GM19023 (cell line): Measurements from ENCODE around the gene ANKRD53.

Source experiments
- ATAC-seq: cut with Tn5 transposase; IDR thresholded peaks from one replicate; pipeline ENCODE4 v1.9.1; 2021; ENCODE audit warnings: mild to moderate bottlenecking, moderate library complexity; ENCODE audit not compliant: unreplicated experiment

The ANKRD53 gene

GRCh38 chr2:70978341-70979179 lies at the start of gene ANKRD53:
TSS of gene ANKRD53 (plus strand) at chr2:70978630. CDS start at chr2:70978646, 16 bp downstream.
- ATAC-seq, result no peak

GRCh38 chr2:70930371-70931329 lies 47.8 kb upstream of the ANKRD53 start:
- no peak for ATAC-seq

- no peak for ATAC-seq
Measured at GRCh38 chr2:70931376-70932000, 46.9 kb upstream of the ANKRD53 start.

GRCh38 chr2:70932631-70933230 lies 45.7 kb upstream of the ANKRD53 start:
- no peak for ATAC-seq

- no peak for ATAC-seq
Measured at GRCh38 chr2:70934981-70935380, 43.4 kb upstream of the ANKRD53 start.

- ATAC-seq, result no peak
Measured at GRCh38 chr2:70935468-70936164, 42.8 kb upstream of the ANKRD53 start, which contains the start of gene ATP6V1B1. TSS of gene ATP6V1B1 (plus strand) at chr2:70935900. CDS start at chr2:70935955, 55 bp downstream.

GRCh38 chr2:70936165-70936978 lies 42.1 kb upstream of the ANKRD53 start:
- no peak for ATAC-seq

GRCh38 chr2:70936979-70937811 lies 41.2 kb upstream of the ANKRD53 start:
- ATAC-seq, result no peak

- ATAC-seq, result no peak
Measured at GRCh38 chr2:70937866-70938585, 40.4 kb upstream of the ANKRD53 start.

- no peak for ATAC-seq
Measured at GRCh38 chr2:70938586-70938950, 39.9 kb upstream of the ANKRD53 start.

- ATAC-seq, result no peak
Measured at GRCh38 chr2:70939001-70939838, 39.2 kb upstream of the ANKRD53 start.

GRCh38 chr2:70939839-70940580 lies 38.4 kb upstream of the ANKRD53 start:
- ATAC-seq, result no peak

GRCh38 chr2:70941186-70941585 lies 37.2 kb upstream of the ANKRD53 start:
- no peak for ATAC-seq

GRCh38 chr2:70941701-70942100 lies 36.7 kb upstream of the ANKRD53 start:
- ATAC-seq, result no peak

GRCh38 chr2:70942396-70943204 lies 35.8 kb upstream of the ANKRD53 start:
- ATAC-seq, result no peak
